ENCODE results near the gene SPACDR. TPM values are rescaled to one million over a fixed set of nuclear protein-coding genes. Genes with fewer than 3 reads are reported as not detected.

Gene SPACDR
- total RNA-seq, 2 experiments from 2014 or later = 0.64 to 0.93 TPM

- H3K4me3 Mint-ChIP-seq = peak overlapping the region; percentile 81
- ATAC-seq (ENCODE audit: poor library complexity) (no peak), DNase-seq (no peak)
- no peak overlapping the region for H3K27ac Mint-ChIP-seq
- ChIA-PET POLR2A (no interaction called here), CTCF (interaction anchor here (1.4 to 3.0 kb wide), 3 partner anchors 11 to 79 kb away, joined by 5 to 16 read pairs (median 14); no protein-coding TSS in a partner anchor)
- Histone ChIP-seq H3K4me1 (ENCODE audit: insufficient read depth, low read length) (peaks cover 52% of the 10 kb centered on the region), H3K4me3 (ENCODE audit: low read length) (no peak overlapping the region), H3K27me3 (ENCODE audit: control insufficient read depth in 1 of 2, insufficient read depth in 2 of 2, low read length in 2 of 2) (no peaks in the 10 kb centered on the region), H3K9me3 (ENCODE audit: control insufficient read depth in 1 of 2, insufficient read depth in 1 of 2, low read length in 2 of 2) (no peaks in the 10 kb centered on the region), H3K27ac (ENCODE audit: low read depth in 1 of 2, low read length in 2 of 2) (no peak overlapping the region), H3K36me3 (ENCODE audit: insufficient read depth, low read length) (peaks cover 11% of the 10 kb centered on the region)
- TF ChIP-seq CTCF (IDR thresholded peaks at IDR 0.05) = no peak
- intact Hi-C loops (cut with DNase I, micrococcal nuclease) = loop anchor here in 1 of 2 experiments (5.0 kb wide), 2 partner anchors 56 to 211 kb away; partner anchors contain the start of genes AGFG2 and GIGYF1
- H3K9me3 Mint-ChIP-seq = no peaks in the 10 kb centered on the region
- H3K27me3 Mint-ChIP-seq = no peaks in the 10 kb centered on the region
- peaks cover 38% of the 10 kb centered on the region for H3K4me1 Mint-ChIP-seq (ENCODE audit: low read depth)
- H3K36me3 Mint-ChIP-seq (ENCODE audit: low read depth) = peaks cover 11% of the 10 kb centered on the region
These were observed 17.4 kb upstream of the SPACDR start for GRCh38 chr7:100481466-100481865.

DNA sequence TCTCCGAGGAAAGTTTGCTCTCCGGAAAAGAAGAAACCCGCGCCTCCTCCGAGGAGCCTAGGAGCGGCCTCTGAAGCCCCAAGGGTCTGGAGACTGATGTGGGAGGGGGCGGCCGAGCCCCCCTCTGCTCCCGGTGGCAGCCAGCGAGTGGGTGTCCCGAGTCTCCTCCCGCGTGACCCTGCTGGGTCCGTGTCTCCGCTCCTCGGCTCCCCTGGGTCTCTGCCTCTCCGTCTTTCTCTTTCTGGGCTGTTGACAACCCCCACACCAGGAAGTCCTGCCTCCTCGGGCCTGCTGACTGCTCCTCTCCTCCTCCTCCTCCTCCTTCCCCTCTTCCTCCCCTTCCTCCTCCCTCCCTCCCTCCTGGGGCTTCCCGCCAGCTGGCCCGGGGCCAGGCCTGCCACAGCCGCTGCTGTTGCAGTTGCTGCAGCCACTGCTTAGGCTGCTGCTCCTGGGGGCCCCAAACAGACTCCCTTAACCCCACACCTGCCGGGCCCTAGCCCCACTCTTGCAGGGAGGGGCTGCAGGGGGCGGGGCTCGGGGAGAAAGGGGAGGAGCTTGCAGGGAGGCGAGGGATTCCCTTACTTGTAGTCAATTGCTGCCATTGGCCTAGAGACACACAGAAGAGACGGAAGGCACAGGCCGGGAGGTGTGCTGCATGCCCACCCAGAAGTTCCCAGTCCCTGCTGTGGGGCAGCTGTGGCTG is 15.0 kb upstream of the SPACDR start, which contains the start of gene TSC22D4:
Gene TSC22D4 (minus strand): TSS at position 257 of the 703 bp plus-strand sequence. CDS start 1,176 bp downstream, outside the sequence.
- no peaks in the 10 kb centered on the region for H3K9me3 ChIP-seq (ENCODE audit: control insufficient read depth in 1 of 2, insufficient read depth in 1 of 2, low read length in 2 of 2)
- H3K27ac ChIP-seq (ENCODE audit: low read depth in 1 of 2, low read length in 2 of 2) = peak within 1 kb of the TSS; percentile 73 to 84
- Mint-ChIP-seq H3K4me3 (peak within 1 kb of the TSS; percentile 97), H3K27ac (peak within 1 kb of the TSS; percentile 83), H3K4me1 (ENCODE audit: low read depth) (peaks cover 49% of the 10 kb centered on the region), H3K36me3 (ENCODE audit: low read depth) (peaks cover 30% of the 10 kb centered on the region), H3K9me3 (no peaks in the 10 kb centered on the region), H3K27me3 (no peaks in the 10 kb centered on the region)
- no peak for TF ChIP-seq CTCF (IDR thresholded peaks at IDR 0.05)
- peaks cover 34% of the 10 kb centered on the region for H3K36me3 ChIP-seq (ENCODE audit: insufficient read depth, low read length)
- ChIA-PET POLR2A (interaction anchor here (0.6 to 5.1 kb wide), 16 partner anchors 10 to 226 kb away, joined by 3 to 32 read pairs (median 5); partner anchors contain the start of genes AGFG2, FBXO24, LRCH4 and MEPCE), CTCF (interaction anchor here (1.2 to 2.7 kb wide), 2 partner anchors 10 to 81 kb away, joined by 4 to 9 read pairs; no protein-coding TSS in a partner anchor)
- peak; percentile 85 to 97 (median 93) for DNase-seq
- intact Hi-C loops (cut with DNase I, micrococcal nuclease) = loop anchor here (2.0 to 10.0 kb wide), 4 partner anchors 42 to 376 kb away; partner anchors contain the start of genes SLC12A9 (in 2 of the 2) and PPP1R35 (in 1 of the 2)
- H3K27me3 ChIP-seq (ENCODE audit: control insufficient read depth in 1 of 2, insufficient read depth in 2 of 2, low read length in 2 of 2) = no peaks in the 10 kb centered on the region
- peak; percentile 75 for ATAC-seq (ENCODE audit: poor library complexity)
- H3K4me1 ChIP-seq (ENCODE audit: insufficient read depth, low read length) = peaks cover 70% of the 10 kb centered on the region
- peak within 1 kb of the TSS; percentile 100 for H3K4me3 ChIP-seq (ENCODE audit: low read length)

GRCh38 chr7:100477871-100478267 is 13.8 kb upstream of the SPACDR start:
- H3K4me3 Mint-ChIP-seq = peak overlapping the region; percentile 97
- H3K27ac Mint-ChIP-seq = peak overlapping the region; percentile 73
- ChIA-PET CTCF (interaction anchor here (0.6 to 2.7 kb wide), 4 partner anchors 9 to 181 kb away, joined by 3 to 9 read pairs (median 3); partner anchors contain the start of gene FBXO24), POLR2A (interaction anchor here (0.9 to 5.1 kb wide), 9 partner anchors 42 to 227 kb away, joined by 3 to 32 read pairs (median 8); partner anchors contain the start of genes AGFG2, FBXO24, LRCH4 and MEPCE)
- H3K27ac ChIP-seq (ENCODE audit: low read depth in 1 of 2, low read length in 2 of 2) = peak overlapping the region; percentile 72 to 73
- intact Hi-C loops (cut with DNase I, micrococcal nuclease) = loop anchor here (2.0 to 10.0 kb wide), 4 partner anchors 41 to 377 kb away; partner anchors contain the start of genes SLC12A9 (in 2 of the 2) and PPP1R35 (in 1 of the 2)
- no peaks in the 10 kb centered on the region for H3K27me3 ChIP-seq (ENCODE audit: control insufficient read depth in 1 of 2, insufficient read depth in 2 of 2, low read length in 2 of 2)
- H3K9me3 Mint-ChIP-seq = no peaks in the 10 kb centered on the region
- DNase-seq = peak in 1 of 14 experiments; percentile 36
- no peak for TF ChIP-seq CTCF (IDR thresholded peaks at IDR 0.05)
- H3K9me3 ChIP-seq (ENCODE audit: control insufficient read depth in 1 of 2, insufficient read depth in 1 of 2, low read length in 2 of 2) = no peaks in the 10 kb centered on the region
- no peaks in the 10 kb centered on the region for H3K27me3 Mint-ChIP-seq
- peaks cover 57% of the 10 kb centered on the region for H3K4me1 Mint-ChIP-seq (ENCODE audit: low read depth)
- peaks cover 44% of the 10 kb centered on the region for H3K36me3 ChIP-seq (ENCODE audit: insufficient read depth, low read length)
- H3K36me3 Mint-ChIP-seq (ENCODE audit: low read depth) = peaks cover 43% of the 10 kb centered on the region
- ATAC-seq (ENCODE audit: poor library complexity) = no peak
- peak overlapping the region; percentile 100 for H3K4me3 ChIP-seq (ENCODE audit: low read length)
- peaks cover 75% of the 10 kb centered on the region for H3K4me1 ChIP-seq (ENCODE audit: insufficient read depth, low read length)

Measured in CD4-positive, alpha-beta T cell (primary cell).